Transverse colon (tissue), 4 donors: Measurements from ENCODE around the gene RPLP2. TPM values are rescaled to one million over a fixed set of nuclear protein-coding genes. Genes with fewer than 3 reads are reported as not detected.

Experiments
- DNase-seq: peaks from one replicate; pipeline ENCODE4 v3.0.0-alpha.2; 2019
- H3K27ac ChIP-seq, 4 donors: fragments of 200-600 bp; sonication (generic); 2 replicates each; pipeline ENCODE4 v1.5.1; 2016 to 2018; ENCODE audit warnings: inconsistent platforms in 4 of 4
- H3K27me3 ChIP-seq: fragments of 200-600 bp; sonication (generic); 2 replicates; pipeline ENCODE4 v1.5.1; 2017; ENCODE audit warnings: inconsistent platforms
- H3K36me3 ChIP-seq, 4 donors: fragments of 200-600 bp; sonication (generic); 2 replicates each; pipeline ENCODE4 v1.5.1; 2017 to 2019; ENCODE audit warnings: inconsistent platforms in 4 of 4
- H3K4me1 ChIP-seq, 4 donors: fragments of 200-600 bp; sonication (generic); 2 replicates each; pipeline ENCODE4 v1.5.1; 2017 to 2020; ENCODE audit warnings: inconsistent platforms in 4 of 4
- H3K4me3 ChIP-seq, 4 donors: fragments of 200-600 bp; sonication (generic); 1 replicate in 1 of 4; 2 replicates in 3 of 4; pipeline versions ENCODE4 v1.5.1 to v1.6.1; 2017 to 2019; ENCODE audit warnings: inconsistent platforms in 4 of 4
- H3K9me3 ChIP-seq, 2 donors: fragments of 200-600 bp; sonication (generic); 2 replicates each; pipeline ENCODE4 v1.5.1; 2017 to 2019; ENCODE audit warnings: inconsistent platforms in 2 of 2
- EP300 ChIP-seq: sonication (generic); formaldehyde crosslinking; IDR thresholded peaks from one replicate; pipeline ENCODE4 v1.6.1; 2017; ENCODE audit warnings: antibody characterized with exemption, low read depth
- POLR2A ChIP-seq: fragments of 450-650 bp; IDR thresholded peaks from one replicate; pipeline ENCODE4 v1.6.1; 2016; ENCODE audit warnings: antibody characterized with exemption, mild to moderate bottlenecking, moderate library complexity
- POLR2AphosphoS5 ChIP-seq, 3 donors: sonication (generic); formaldehyde crosslinking; IDR thresholded peaks; one replicate each; pipeline ENCODE4 v1.6.1; 2016; ENCODE audit warnings: antibody characterized with exemption in 3 of 3
- WGBS, 2 donors: methylation state at CpG; one replicate each; pipeline ENCODE4 v1.1.5; 2018; ENCODE audit warnings: low coverage in 1 of 2; 5-methylcytosine and 5-hydroxymethylcytosine counted together
- in situ Hi-C, 4 donors: fragments of 200-750 bp; cut with MboI; loops; one replicate each; pipeline versions ENCODE4 v1.15.0 to v1.15.1; 2017; ENCODE audit warnings: low sequenced_read_pairs in 3 of 4, low pct_ligation_motif_present in 1 of 4, low pct_unique_long_range_greater_than_20kb in 1 of 4
- intact Hi-C: fragments of 100-400 bp; cut with DNase I; formaldehyde crosslinking; loops from one replicate; pipeline ENCODE4 v1.15.1; 2023; ENCODE audit warnings: low total_unique reads
- total RNA-seq, 4 donors: library from RNA; depleted of rRNA; stranded (reverse); fragments of >200 nt; gene quantifications; one replicate each; pipeline ENCODE4 v1.1.0, GENCODE V29; 2016
- TF ChIP-seq, protein P1 (sequence below), 5 experiments: fragments of 200-600 bp in 3 of 5; fragments of 450-650 bp in 2 of 5; sonication (generic) in 3 of 5; IDR thresholded peaks; 1 replicate in 2 of 5; 2 replicates in 3 of 5; pipeline ENCODE4 v1.5.1; 2016 to 2017; ENCODE audit warnings: antibody characterized with exemption in 5 of 5, inconsistent platforms in 3 of 5, mild to moderate bottlenecking in 2 of 5, moderate library complexity in 1 of 5

RPLP2 gene
- total RNA-seq, 4 donors from 2014 or later, result 273 to 670 (median 466) TPM

DNA sequence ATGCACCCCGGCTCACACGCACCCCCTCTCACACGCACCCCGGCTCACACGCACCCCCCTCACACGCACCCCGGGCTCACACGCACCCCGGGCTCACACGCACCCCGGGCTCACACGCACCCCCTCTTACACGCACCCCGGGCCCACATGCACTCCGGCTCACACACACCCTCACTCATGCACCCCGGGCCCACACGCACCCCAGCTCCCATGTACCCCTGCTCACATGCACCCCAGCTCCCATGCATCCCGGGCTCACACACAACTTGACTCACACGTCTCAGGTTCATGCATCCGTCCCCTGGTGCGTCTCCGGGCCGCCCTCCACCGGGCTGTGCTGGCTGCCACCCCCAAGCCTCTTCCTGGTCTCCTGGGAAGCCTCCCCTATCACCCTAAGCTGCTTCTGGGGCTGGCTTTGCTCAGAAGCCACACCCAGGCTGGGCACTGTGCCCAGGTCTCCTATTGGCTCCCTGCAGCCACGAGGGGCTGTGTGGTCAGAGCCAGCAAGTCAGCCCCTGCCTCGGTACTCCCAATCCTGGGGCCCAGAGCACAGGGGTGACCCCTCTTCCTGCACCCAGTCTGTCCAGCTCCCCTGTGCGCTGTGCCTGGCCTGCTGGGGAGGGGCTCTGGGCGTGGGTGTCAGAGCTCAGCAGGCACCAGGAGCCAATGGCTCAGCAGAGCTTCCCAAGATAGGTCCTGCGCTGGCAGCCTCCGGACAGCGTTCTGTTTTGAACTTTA is 49.8 kb downstream of the RPLP2 start:
- peak; percentile 76 for DNase-seq
- TF ChIP-seq POLR2AphosphoS5 (IDR thresholded peaks at IDR 0.05) (peak in 1 of 3 donors; percentile 7), POLR2A (no peak)
- TF ChIP-seq, protein P1, sequence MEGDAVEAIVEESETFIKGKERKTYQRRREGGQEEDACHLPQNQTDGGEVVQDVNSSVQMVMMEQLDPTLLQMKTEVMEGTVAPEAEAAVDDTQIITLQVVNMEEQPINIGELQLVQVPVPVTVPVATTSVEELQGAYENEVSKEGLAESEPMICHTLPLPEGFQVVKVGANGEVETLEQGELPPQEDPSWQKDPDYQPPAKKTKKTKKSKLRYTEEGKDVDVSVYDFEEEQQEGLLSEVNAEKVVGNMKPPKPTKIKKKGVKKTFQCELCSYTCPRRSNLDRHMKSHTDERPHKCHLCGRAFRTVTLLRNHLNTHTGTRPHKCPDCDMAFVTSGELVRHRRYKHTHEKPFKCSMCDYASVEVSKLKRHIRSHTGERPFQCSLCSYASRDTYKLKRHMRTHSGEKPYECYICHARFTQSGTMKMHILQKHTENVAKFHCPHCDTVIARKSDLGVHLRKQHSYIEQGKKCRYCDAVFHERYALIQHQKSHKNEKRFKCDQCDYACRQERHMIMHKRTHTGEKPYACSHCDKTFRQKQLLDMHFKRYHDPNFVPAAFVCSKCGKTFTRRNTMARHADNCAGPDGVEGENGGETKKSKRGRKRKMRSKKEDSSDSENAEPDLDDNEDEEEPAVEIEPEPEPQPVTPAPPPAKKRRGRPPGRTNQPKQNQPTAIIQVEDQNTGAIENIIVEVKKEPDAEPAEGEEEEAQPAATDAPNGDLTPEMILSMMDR (IDR thresholded peaks at IDR 0.05), result no peak
- H3K36me3 ChIP-seq, result no peaks in the 10 kb centered on the region
- H3K27me3 ChIP-seq, result peaks cover 36% of the 10 kb centered on the region
- no peaks in the 10 kb centered on the region for H3K9me3 ChIP-seq
- no peak overlapping the region for H3K4me3 ChIP-seq
- in situ Hi-C loops (loop anchor here in 2 of 4 donors (25.0 kb wide), 1 partner anchor 178 kb away; the partner anchor contains the start of gene MUC6 (in 2 of the 2)), intact Hi-C loops (loop anchor here (10.0 kb wide), 1 partner anchor 195 kb away; no protein-coding TSS in a partner anchor)
- WGBS, 2 donors, result 42% methylated on average over 22 of the region's 31 CpGs; no CpG with 5 or more reads in 1 of the 2 donors
- H3K27ac ChIP-seq, result peak overlapping the region in 3 of 4 donors; percentile 15 to 46 (median 42)
- peaks cover 13 to 22% (median 15%) of the 10 kb centered on the region in 4 donors for H3K4me1 ChIP-seq

DNA sequence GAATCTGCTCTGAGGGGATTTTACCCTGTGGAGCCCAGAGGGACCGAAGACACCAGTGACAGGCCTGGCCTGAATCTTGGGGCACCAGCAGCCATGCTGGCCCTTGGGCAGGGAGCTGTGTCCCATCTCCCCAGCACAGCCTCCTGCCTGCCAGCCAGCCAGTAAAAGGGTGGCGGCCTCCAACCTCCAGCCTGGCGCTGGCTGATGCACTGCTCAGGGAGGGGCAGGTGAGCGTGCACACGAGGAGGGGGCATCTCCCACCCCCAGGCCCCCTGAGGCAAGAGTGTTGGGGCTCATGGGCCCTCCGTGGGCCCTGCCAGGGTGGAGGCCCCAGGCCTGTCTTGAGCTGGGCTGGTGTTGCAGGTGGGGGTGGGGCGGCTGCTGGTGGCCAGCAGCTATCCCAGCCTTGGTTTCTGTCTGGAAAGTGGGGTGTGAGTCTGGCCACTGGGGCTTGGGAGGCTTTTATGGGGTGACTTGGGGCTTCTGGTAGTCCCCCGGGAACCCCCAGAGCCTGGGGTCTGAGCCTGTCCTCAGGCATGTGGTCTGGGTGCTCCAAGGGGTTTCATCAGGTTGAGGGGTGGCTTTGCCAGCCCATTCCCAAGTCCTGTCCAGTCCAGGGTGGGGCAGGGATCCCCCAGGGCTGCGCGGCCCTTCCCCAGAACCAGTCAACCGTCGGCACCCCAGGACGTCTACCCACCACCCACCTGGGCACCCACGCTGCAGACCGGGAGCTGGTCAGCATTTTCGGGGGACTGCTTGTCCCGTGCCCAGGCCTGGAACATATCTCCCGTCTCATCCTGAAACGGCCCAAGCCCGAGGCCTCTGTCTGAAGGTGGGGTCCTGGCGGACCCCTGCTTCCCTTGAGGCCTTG is 50.7 kb downstream of the RPLP2 start:
- Histone ChIP-seq H3K36me3 (no peaks in the 10 kb centered on the region), H3K27ac (peak overlapping the region in 3 of 4 donors; percentile 15 to 46 (median 42)), H3K4me3 (no peak overlapping the region), H3K27me3 (peaks cover 37% of the 10 kb centered on the region), H3K4me1 (peaks cover 13 to 22% (median 15%) of the 10 kb centered on the region in 4 donors), H3K9me3 (no peaks in the 10 kb centered on the region)
- intact Hi-C loops (no loop called here), in situ Hi-C loops (loop anchor here in 2 of 4 donors (25.0 kb wide), 1 partner anchor 177 kb away; the partner anchor contains the start of gene MUC6 (in 2 of the 2))
- WGBS, 2 donors, result 66% methylated on average over 19 of the region's 21 CpGs; no CpG with 5 or more reads in 1 of the 2 donors
- TF ChIP-seq EP300, result no peak
- TF ChIP-seq POLR2A, result no peak
- TF ChIP-seq, protein P1 (IDR thresholded peaks at IDR 0.05), result no peak
- TF ChIP-seq POLR2AphosphoS5 (IDR thresholded peaks at IDR 0.05), result no peak
- no peak for DNase-seq

DNA sequence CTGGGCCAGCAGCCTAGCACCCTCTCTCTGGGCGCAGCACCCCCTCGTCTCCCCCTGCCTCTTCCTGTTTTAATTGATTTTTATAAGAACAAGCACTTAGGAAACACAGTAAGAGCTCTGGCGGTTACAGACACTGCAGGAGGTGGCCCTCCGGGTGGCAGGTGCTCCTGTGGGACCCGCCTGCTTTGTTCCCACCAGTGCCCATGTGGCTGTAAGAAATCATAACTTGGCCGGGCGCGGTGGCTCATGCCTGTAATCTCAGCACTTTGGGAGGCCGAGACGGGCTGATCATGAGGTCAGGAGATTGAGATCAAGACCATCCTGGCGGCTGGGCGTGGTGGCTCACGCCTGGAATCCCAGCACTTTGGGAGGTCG is 51.3 kb downstream of the RPLP2 start:
- in situ Hi-C loops, result loop anchor here in 2 of 4 donors (25.0 kb wide), 1 partner anchor 176 kb away; the partner anchor contains the start of gene MUC6 (in 2 of the 2)
- no peak for DNase-seq
- Histone ChIP-seq H3K4me3 (no peak overlapping the region), H3K36me3 (no peaks in the 10 kb centered on the region), H3K27ac (no peak overlapping the region), H3K9me3 (no peaks in the 10 kb centered on the region), H3K27me3 (peaks cover 37% of the 10 kb centered on the region), H3K4me1 (peaks cover 13 to 22% (median 15%) of the 10 kb centered on the region in 4 donors)
- intact Hi-C loops, result no loop called here
- WGBS, 2 donors, result 45 to 72% methylated on average over 2 to 14 of the region's 14 CpGs
- TF ChIP-seq POLR2A (no peak), POLR2AphosphoS5 (IDR thresholded peaks at IDR 0.05) (no peak), EP300 (no peak)
- TF ChIP-seq, protein P1 (IDR thresholded peaks at IDR 0.05), result no peak
